ENCODE data around the gene CHST1.

CHST1 gene

DNA sequence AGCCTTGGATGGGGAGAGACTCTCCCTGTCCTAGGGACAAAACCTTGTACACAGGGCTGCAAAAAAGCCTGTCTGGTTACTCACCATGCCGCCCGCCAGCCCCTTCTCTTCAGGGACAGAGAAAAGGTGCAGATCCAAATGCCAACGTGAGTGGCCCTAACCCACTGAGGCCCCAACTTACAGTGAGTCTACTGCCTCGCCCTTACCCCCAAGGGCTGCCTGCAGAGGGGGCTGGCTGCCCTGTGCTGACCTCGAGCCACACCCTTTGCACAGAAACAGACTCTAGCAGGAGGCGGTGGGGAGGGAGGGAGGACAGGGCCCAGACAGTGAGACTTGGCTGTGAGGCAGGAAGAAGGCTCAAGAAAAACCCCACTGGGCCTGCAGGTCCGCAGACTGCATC, 13.6 kb upstream of the CHST1 start:
- TF ChIP-seq, protein P1, sequence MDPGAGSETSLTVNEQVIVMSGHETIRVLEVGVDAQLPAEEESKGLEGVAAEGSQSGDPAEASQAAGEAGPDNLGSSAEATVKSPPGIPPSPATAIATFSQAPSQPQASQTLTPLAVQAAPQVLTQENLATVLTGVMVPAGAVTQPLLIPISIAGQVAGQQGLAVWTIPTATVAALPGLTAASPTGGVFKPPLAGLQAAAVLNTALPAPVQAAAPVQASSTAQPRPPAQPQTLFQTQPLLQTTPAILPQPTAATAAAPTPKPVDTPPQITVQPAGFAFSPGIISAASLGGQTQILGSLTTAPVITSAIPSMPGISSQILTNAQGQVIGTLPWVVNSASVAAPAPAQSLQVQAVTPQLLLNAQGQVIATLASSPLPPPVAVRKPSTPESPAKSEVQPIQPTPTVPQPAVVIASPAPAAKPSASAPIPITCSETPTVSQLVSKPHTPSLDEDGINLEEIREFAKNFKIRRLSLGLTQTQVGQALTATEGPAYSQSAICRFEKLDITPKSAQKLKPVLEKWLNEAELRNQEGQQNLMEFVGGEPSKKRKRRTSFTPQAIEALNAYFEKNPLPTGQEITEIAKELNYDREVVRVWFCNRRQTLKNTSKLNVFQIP (CRISPR knock-in tag; IDR thresholded peaks at IDR 0.05; ENCODE audit: borderline replicate concordance, low read depth) = no peak
- TF ChIP-seq TCF4 (CRISPR knock-in tag; IDR thresholded peaks at IDR 0.05; ENCODE audit: borderline replicate concordance) = no peak
- TF ChIP-seq TOX (CRISPR knock-in tag; IDR thresholded peaks at IDR 0.05; ENCODE audit: borderline replicate concordance) = no peak
- no peak for TF ChIP-seq OSR1 (CRISPR knock-in tag; IDR thresholded peaks at IDR 0.05)
- TF ChIP-seq, protein P2, sequence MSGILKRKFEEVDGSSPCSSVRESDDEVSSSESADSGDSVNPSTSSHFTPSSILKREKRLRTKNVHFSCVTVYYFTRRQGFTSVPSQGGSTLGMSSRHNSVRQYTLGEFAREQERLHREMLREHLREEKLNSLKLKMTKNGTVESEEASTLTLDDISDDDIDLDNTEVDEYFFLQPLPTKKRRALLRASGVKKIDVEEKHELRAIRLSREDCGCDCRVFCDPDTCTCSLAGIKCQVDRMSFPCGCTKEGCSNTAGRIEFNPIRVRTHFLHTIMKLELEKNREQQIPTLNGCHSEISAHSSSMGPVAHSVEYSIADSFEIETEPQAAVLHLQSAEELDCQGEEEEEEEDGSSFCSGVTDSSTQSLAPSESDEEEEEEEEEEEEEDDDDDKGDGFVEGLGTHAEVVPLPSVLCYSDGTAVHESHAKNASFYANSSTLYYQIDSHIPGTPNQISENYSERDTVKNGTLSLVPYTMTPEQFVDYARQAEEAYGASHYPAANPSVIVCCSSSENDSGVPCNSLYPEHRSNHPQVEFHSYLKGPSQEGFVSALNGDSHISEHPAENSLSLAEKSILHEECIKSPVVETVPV (CRISPR knock-in tag; IDR thresholded peaks at IDR 0.05) = no peak
- TF ChIP-seq, protein P3, sequence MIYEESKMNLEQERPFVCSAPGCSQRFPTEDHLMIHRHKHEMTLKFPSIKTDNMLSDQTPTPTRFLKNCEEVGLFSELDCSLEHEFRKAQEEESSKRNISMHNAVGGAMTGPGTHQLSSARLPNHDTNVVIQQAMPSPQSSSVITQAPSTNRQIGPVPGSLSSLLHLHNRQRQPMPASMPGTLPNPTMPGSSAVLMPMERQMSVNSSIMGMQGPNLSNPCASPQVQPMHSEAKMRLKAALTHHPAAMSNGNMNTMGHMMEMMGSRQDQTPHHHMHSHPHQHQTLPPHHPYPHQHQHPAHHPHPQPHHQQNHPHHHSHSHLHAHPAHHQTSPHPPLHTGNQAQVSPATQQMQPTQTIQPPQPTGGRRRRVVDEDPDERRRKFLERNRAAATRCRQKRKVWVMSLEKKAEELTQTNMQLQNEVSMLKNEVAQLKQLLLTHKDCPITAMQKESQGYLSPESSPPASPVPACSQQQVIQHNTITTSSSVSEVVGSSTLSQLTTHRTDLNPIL (CRISPR knock-in tag; IDR thresholded peaks at IDR 0.05; ENCODE audit: low read depth) = no peak
- no peak for TF ChIP-seq ZNF70 (CRISPR knock-in tag; IDR thresholded peaks at IDR 0.05)
- no peak for TF ChIP-seq CSDC2 (CRISPR knock-in tag; IDR thresholded peaks at IDR 0.05)
- no peak for TF ChIP-seq ZNF565 (CRISPR knock-in tag; conservative IDR thresholded peaks at IDR 0.05; ENCODE audit: low read depth)
- no peak for TF ChIP-seq ZFP30 (CRISPR knock-in tag; IDR thresholded peaks at IDR 0.05)
- no peak for TF ChIP-seq GLIS3 (CRISPR knock-in tag; IDR thresholded peaks at IDR 0.05)
- ATAC-seq = no peak

DNA sequence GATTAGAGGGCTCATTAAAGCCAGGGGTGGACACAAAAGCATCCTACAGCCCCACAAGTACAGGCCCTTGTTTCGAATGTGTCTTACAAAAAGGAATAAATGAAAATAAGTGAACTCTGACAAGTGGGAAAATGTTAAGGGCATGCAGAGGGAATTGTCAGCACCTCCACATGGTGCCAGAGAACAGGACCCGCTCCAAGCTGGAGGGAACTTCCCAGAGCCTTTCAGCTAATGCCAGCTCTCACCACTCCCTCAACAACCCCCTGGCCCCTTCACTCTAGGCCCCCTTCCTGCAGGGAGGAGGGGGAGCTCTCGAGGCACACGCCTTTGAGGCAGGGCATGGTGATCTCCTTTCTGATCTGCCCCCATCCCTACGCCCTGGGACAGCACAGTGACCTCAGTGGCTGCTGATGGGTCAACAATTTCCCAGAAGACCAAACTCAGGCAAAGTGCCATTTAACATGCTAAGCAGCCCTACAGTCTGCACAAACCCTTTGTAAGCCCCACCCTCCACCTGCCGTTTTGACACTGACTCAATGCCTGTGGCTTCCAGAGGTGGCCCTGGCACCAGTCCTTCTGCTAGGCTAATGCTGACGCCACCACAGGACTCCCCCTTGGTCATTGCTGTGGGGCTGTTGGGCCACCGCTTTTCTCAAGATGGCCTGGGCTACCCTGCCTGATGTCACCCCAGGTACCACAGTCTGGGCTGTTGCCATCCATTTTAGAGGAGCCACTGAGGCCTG, 12.5 kb upstream of the CHST1 start:
- TF ChIP-seq, protein P2 (CRISPR knock-in tag; IDR thresholded peaks at IDR 0.05) = no peak
- TF ChIP-seq ESRRG (CRISPR knock-in tag; IDR thresholded peaks at IDR 0.05) = no peak
- TF ChIP-seq PPARA (CRISPR knock-in tag; IDR thresholded peaks at IDR 0.05; ENCODE audit: borderline replicate concordance) = no peak
- TF ChIP-seq BACH2 (CRISPR knock-in tag; IDR thresholded peaks at IDR 0.05; ENCODE audit: borderline replicate concordance) = no peak
- no peak for TF ChIP-seq RARB (CRISPR knock-in tag; IDR thresholded peaks at IDR 0.05)
- TF ChIP-seq TOX (CRISPR knock-in tag; IDR thresholded peaks at IDR 0.05; ENCODE audit: borderline replicate concordance) = no peak
- no peak for TF ChIP-seq CSDC2 (CRISPR knock-in tag; IDR thresholded peaks at IDR 0.05)
- no peak for TF ChIP-seq ZFP3 (CRISPR knock-in tag; IDR thresholded peaks at IDR 0.05)
- no peak for TF ChIP-seq GLIS3 (CRISPR knock-in tag; IDR thresholded peaks at IDR 0.05)
- no peak for ATAC-seq

DNA sequence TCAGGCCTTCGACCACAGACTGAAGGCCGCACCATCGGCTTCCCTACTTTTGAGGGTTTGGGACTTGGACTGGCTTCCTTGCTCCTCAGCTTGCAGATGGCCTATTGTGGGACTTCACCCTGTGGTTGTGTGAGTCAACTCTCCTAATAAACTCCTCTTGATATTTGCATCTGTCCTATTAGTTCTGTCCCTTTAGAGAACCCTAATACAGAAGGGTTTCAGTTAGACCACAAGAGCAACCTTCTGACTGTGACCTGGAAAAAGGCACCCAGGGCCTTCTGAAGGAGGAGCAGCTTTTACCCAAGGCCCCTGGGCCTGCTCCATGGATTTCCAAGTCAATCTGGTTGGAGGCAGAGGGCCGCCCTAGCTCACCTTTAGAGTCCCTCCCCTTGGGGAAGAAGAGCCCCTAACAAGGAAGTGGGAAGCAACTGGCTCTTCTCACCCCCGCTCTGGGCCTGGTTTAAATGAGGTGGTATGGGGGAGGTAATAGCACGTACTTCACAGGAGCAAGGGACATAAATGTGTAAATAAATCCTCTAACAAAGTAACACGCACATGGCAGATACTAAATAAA, 11.2 kb upstream of the CHST1 start:
- ATAC-seq = no peak
- TF ChIP-seq, protein P2 (CRISPR knock-in tag; IDR thresholded peaks at IDR 0.05) = no peak
- TF ChIP-seq TOX (CRISPR knock-in tag; IDR thresholded peaks at IDR 0.05; ENCODE audit: borderline replicate concordance) (no peak), GLIS3 (CRISPR knock-in tag; IDR thresholded peaks at IDR 0.05) (no peak), ZNF8 (CRISPR knock-in tag; IDR thresholded peaks at IDR 0.05) (no peak), RARB (CRISPR knock-in tag; IDR thresholded peaks at IDR 0.05) (no peak), ZFP3 (CRISPR knock-in tag; IDR thresholded peaks at IDR 0.05) (no peak), ESRRG (CRISPR knock-in tag; IDR thresholded peaks at IDR 0.05) (no peak), ZFP30 (CRISPR knock-in tag; IDR thresholded peaks at IDR 0.05) (no peak), ISL1 (CRISPR knock-in tag; IDR thresholded peaks at IDR 0.05) (no peak), PPARA (CRISPR knock-in tag; IDR thresholded peaks at IDR 0.05; ENCODE audit: borderline replicate concordance) (no peak), ZC3H10 (CRISPR knock-in tag; IDR thresholded peaks at IDR 0.05) (no peak), ZNF565 (CRISPR knock-in tag; conservative IDR thresholded peaks at IDR 0.05; ENCODE audit: low read depth) (no peak), TCF4 (CRISPR knock-in tag; IDR thresholded peaks at IDR 0.05; ENCODE audit: borderline replicate concordance) (no peak)
- TF ChIP-seq, protein P4, sequence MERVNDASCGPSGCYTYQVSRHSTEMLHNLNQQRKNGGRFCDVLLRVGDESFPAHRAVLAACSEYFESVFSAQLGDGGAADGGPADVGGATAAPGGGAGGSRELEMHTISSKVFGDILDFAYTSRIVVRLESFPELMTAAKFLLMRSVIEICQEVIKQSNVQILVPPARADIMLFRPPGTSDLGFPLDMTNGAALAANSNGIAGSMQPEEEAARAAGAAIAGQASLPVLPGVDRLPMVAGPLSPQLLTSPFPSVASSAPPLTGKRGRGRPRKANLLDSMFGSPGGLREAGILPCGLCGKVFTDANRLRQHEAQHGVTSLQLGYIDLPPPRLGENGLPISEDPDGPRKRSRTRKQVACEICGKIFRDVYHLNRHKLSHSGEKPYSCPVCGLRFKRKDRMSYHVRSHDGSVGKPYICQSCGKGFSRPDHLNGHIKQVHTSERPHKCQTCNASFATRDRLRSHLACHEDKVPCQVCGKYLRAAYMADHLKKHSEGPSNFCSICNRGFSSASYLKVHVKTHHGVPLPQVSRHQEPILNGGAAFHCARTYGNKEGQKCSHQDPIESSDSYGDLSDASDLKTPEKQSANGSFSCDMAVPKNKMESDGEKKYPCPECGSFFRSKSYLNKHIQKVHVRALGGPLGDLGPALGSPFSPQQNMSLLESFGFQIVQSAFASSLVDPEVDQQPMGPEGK (CRISPR knock-in tag; IDR thresholded peaks at IDR 0.05; ENCODE audit: borderline replicate concordance) = no peak
